ENCODE data around the gene MPP1. TPM values are rescaled to one million over a fixed set of nuclear protein-coding genes. Genes with fewer than 3 reads are reported as not detected.
"Not testable (repeated sequence)": the region's sequence is repeated elsewhere in the genome, so short reads cannot be mapped to it uniquely, and the experiment has no call there.

Gene MPP1
- total and polyA plus RNA-seq, 9 of the 15 experiments (the other 6 are each of a cell fraction or from before 2014, with no cell fraction given): 227 to 395 (median 283) TPM

DNA sequence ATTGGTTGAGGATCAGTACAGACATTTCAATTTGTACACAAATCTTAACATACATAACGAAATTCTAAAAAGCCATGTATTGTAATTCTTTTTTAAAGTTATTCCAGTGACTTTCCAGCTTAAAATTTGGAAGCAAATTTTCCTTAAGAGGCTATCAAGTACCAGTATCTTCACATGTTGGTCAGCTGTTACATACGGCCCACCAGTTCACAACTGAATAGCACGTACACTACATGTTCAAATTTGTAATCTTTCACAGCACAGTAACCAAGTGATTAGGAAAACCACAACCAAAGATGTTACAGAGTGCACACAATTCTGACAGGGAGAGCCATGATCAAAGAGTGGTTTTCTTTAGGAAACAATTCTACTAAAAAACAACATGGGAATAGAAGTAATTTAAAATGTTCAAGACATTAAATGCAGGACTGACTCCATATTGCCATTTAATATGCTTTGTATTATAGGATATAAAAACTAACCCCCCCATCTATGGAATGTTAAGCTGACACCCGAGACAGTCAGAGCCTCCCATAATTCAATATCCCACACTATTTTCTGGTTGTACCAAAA lies 11.1 kb upstream of the MPP1 start (continued):
- TF ChIP-seq HIVEP1 (CRISPR knock-in tag; IDR thresholded peaks at IDR 0.05) (peak; percentile 67; the same call in 1 of the 2 replicates), KLF6 (CRISPR knock-in tag; IDR thresholded peaks at IDR 0.05; ENCODE audit: borderline replicate concordance) (peak; percentile 90), ETV1 (tag; conservative IDR thresholded peaks at IDR 0.05; ENCODE audit: low read depth) (0 out of 2 replicates have a peak, but pooled peaks have one; percentile 30), DDX20 (tag; IDR thresholded peaks at IDR 0.05; ENCODE audit: low read depth) (peak; percentile 65; the same call in 1 of the 2 replicates), BCL6 (CRISPR knock-in tag; IDR thresholded peaks at IDR 0.05) (0 out of 2 replicates have a peak, but pooled peaks have one; percentile 31), ZNF444 (CRISPR knock-in tag; IDR thresholded peaks at IDR 0.05) (0 out of 2 replicates have a peak, but pooled peaks have one; percentile 32), ZNF583 (CRISPR knock-in tag; IDR thresholded peaks at IDR 0.05) (0 out of 2 replicates have a peak, but pooled peaks have one; percentile 48), TCF3 (CRISPR knock-in tag; IDR thresholded peaks at IDR 0.05) (0 out of 2 replicates have a peak, but pooled peaks have one; percentile 14), ZNF79 (CRISPR knock-in tag; IDR thresholded peaks at IDR 0.05; ENCODE audit: low read depth) (peak; percentile 79), ARID1B (IDR thresholded peaks at IDR 0.05) (0 out of 2 replicates have a peak, but pooled peaks have one; percentile 13), LEF1 (IDR thresholded peaks at IDR 0.05) (peak; percentile 49; the same call in 1 of the 2 replicates), PTRF (tag; IDR thresholded peaks at IDR 0.05) (peak; percentile 75), TEAD1 (CRISPR knock-in tag; IDR thresholded peaks at IDR 0.05) (0 out of 4 replicates have a peak, but pooled peaks of 1 of the 2 experiments have one; percentile 42)
- TF ChIP-seq, protein P1, sequence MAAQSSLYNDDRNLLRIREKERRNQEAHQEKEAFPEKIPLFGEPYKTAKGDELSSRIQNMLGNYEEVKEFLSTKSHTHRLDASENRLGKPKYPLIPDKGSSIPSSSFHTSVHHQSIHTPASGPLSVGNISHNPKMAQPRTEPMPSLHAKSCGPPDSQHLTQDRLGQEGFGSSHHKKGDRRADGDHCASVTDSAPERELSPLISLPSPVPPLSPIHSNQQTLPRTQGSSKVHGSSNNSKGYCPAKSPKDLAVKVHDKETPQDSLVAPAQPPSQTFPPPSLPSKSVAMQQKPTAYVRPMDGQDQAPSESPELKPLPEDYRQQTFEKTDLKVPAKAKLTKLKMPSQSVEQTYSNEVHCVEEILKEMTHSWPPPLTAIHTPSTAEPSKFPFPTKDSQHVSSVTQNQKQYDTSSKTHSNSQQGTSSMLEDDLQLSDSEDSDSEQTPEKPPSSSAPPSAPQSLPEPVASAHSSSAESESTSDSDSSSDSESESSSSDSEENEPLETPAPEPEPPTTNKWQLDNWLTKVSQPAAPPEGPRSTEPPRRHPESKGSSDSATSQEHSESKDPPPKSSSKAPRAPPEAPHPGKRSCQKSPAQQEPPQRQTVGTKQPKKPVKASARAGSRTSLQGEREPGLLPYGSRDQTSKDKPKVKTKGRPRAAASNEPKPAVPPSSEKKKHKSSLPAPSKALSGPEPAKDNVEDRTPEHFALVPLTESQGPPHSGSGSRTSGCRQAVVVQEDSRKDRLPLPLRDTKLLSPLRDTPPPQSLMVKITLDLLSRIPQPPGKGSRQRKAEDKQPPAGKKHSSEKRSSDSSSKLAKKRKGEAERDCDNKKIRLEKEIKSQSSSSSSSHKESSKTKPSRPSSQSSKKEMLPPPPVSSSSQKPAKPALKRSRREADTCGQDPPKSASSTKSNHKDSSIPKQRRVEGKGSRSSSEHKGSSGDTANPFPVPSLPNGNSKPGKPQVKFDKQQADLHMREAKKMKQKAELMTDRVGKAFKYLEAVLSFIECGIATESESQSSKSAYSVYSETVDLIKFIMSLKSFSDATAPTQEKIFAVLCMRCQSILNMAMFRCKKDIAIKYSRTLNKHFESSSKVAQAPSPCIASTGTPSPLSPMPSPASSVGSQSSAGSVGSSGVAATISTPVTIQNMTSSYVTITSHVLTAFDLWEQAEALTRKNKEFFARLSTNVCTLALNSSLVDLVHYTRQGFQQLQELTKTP (IDR thresholded peaks at IDR 0.05; ENCODE audit: low read depth in 1 of 2, partially characterized antibody in 2 of 2): peak in 1 of 2 experiments; percentile 44
- TF ChIP-seq, protein P2, sequence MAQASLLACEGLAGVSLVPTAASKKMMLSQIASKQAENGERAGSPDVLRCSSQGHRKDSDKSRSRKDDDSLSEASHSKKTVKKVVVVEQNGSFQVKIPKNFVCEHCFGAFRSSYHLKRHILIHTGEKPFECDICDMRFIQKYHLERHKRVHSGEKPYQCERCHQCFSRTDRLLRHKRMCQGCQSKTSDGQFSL (CRISPR knock-in tag; IDR thresholded peaks at IDR 0.05): not testable (repeated sequence)
- TF ChIP-seq, protein P2 (tag; IDR thresholded peaks at IDR 0.05): peak in 1 of 2 experiments; percentile 81; a peak in 2 of 4 replicates
- TF ChIP-seq, protein P3, sequence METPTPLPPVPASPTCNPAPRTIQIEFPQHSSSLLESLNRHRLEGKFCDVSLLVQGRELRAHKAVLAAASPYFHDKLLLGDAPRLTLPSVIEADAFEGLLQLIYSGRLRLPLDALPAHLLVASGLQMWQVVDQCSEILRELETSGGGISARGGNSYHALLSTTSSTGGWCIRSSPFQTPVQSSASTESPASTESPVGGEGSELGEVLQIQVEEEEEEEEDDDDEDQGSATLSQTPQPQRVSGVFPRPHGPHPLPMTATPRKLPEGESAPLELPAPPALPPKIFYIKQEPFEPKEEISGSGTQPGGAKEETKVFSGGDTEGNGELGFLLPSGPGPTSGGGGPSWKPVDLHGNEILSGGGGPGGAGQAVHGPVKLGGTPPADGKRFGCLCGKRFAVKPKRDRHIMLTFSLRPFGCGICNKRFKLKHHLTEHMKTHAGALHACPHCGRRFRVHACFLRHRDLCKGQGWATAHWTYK (CRISPR knock-in tag; IDR thresholded peaks at IDR 0.05): peak; percentile 75; the same call in 1 of the 2 replicates
- TF ChIP-seq, protein P4, sequence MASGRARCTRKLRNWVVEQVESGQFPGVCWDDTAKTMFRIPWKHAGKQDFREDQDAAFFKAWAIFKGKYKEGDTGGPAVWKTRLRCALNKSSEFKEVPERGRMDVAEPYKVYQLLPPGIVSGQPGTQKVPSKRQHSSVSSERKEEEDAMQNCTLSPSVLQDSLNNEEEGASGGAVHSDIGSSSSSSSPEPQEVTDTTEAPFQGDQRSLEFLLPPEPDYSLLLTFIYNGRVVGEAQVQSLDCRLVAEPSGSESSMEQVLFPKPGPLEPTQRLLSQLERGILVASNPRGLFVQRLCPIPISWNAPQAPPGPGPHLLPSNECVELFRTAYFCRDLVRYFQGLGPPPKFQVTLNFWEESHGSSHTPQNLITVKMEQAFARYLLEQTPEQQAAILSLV (tag; IDR thresholded peaks at IDR 0.05): 0 out of 2 replicates have a peak, but pooled peaks have one; percentile 24
